ENCODE data around the gene PPFIA3.

Gene PPFIA3

GRCh38 chr19:49119411-49120324 is at the start of gene PPFIA3:
Gene PPFIA3, plus strand, starts transcription at chr19:49119544. Its CDS starts 8,330 bp downstream, at chr19:49127874.
- peak; percentile 54 for DNase-seq (ENCODE audit: low spot score)

- DNase-seq (ENCODE audit: low spot score), result no peak
Measured at GRCh38 chr19:49070416-49070815, 48.9 kb upstream of the PPFIA3 start.

- no peak for DNase-seq (ENCODE audit: low spot score)
Measured at GRCh38 chr19:49071860-49072547, 47.3 kb upstream of the PPFIA3 start.

GRCh38 chr19:49073514-49074378 is 45.6 kb upstream of the PPFIA3 start:
- DNase-seq (ENCODE audit: low spot score), result peak; percentile 32

GRCh38 chr19:49074869-49075268 is 44.5 kb upstream of the PPFIA3 start:
- peak; percentile 65 for DNase-seq (ENCODE audit: low spot score)

GRCh38 chr19:49080392-49080791 is 39.0 kb upstream of the PPFIA3 start:
- no peak for DNase-seq (ENCODE audit: low spot score)

- no peak for DNase-seq (ENCODE audit: low spot score)
Measured at GRCh38 chr19:49081273-49081672, 38.1 kb upstream of the PPFIA3 start.

- no peak for DNase-seq (ENCODE audit: low spot score)
Measured at GRCh38 chr19:49084206-49085019, 34.9 kb upstream of the PPFIA3 start.

- DNase-seq (ENCODE audit: low spot score), result peak; percentile 100
Measured at GRCh38 chr19:49085020-49085867, 34.1 kb upstream of the PPFIA3 start, which contains the start of gene SNRNP70. Gene SNRNP70, plus strand, starts transcription at chr19:49085451. Its CDS starts 964 bp downstream, at chr19:49086415.

- DNase-seq (ENCODE audit: low spot score), result no peak
Measured at GRCh38 chr19:49085868-49086232, 33.5 kb upstream of the PPFIA3 start.

GRCh38 chr19:49086296-49086695 is 33.0 kb upstream of the PPFIA3 start:
- DNase-seq (ENCODE audit: low spot score), result no peak

GRCh38 chr19:49091391-49092038 is 27.8 kb upstream of the PPFIA3 start:
- no peak for DNase-seq (ENCODE audit: low spot score)

- no peak for DNase-seq (ENCODE audit: low spot score)
Measured at GRCh38 chr19:49092686-49093085, 26.7 kb upstream of the PPFIA3 start.

- no peak for DNase-seq (ENCODE audit: low spot score)
Measured at GRCh38 chr19:49094505-49095482, 24.6 kb upstream of the PPFIA3 start.

- peak; percentile 76 for DNase-seq (ENCODE audit: low spot score)
Measured at GRCh38 chr19:49097453-49098288, 21.7 kb upstream of the PPFIA3 start.

- DNase-seq (ENCODE audit: low spot score), result no peak
Measured at GRCh38 chr19:49098795-49099194, 20.5 kb upstream of the PPFIA3 start.

- no peak for DNase-seq (ENCODE audit: low spot score)
Measured at GRCh38 chr19:49101160-49101559, 18.2 kb upstream of the PPFIA3 start.

GRCh38 chr19:49102303-49102702 is 17.0 kb upstream of the PPFIA3 start:
- no peak for DNase-seq (ENCODE audit: low spot score)
